ENCODE results near the gene ID4.

Gene ID4

DNA sequence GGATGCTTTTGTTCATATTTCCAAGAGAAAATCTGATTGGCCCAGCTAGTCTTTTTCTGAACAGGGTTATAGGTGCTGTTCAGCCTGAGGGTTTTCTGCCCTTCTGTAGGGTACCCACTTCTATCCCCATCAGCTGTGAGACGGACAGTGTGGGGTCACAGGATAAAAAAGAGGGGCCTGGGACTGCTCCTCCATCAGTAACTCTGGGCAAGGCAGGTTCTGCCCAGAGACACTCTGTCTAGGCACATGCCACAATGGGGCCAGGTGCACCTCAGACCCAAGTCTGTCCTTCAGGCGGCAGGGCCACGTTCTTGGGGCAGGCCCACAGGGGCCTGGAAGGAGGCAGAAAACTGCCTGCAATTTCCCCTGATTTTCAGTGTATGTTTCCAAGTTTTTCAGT, 20.0 kb downstream of the ID4 start:
- no peak for DNase-seq

DNA sequence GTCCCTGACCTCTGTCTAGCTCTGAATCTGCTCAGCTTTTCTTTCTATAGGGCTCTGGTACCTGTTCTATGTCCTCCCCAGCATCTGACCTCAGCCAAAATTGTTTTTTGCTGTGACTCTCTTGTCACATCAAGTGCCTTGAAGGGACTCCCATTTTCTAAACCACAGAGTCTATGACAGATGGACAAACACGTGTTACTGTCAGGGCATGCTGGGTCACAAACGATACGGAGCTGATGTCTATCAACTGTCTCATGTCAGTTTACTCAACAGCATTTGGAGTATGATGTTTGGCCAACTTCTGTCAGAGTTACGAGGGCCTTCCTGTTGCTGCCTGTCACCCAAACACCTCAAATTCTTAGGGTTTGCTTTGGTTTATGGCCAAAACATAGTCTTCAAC, 20.5 kb downstream of the ID4 start:
- no peak for DNase-seq

DNA sequence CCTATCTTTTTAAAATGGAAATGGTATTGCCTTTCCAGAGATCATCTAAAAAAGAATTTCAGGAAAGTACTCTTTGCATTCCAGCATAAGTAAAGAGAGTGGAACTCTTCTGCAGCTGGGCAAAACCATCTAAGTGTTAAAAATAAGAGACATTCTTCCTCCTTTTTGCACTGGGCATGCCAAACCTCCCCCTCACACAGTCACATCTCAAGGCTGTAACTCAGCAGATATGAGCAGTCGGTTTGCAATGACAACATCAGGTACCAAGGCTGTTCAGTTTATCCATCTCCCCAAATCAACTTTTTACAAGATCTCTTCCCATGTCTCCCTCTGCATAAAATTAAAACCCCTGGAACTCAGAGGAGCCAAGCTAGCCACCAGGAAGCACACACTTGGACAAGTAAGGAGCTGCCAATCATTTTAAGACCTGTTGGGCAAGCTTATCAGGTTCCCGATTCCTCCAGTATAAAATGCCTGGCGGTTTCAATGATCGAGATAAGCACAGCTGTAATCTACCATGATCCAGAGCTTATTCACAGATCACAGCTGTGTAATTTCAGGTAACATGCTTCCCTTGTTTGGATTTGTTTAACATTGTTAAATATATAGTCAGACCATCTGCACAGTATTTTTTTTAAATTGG, 23.2 kb downstream of the ID4 start:
- no peak for DNase-seq

DNA sequence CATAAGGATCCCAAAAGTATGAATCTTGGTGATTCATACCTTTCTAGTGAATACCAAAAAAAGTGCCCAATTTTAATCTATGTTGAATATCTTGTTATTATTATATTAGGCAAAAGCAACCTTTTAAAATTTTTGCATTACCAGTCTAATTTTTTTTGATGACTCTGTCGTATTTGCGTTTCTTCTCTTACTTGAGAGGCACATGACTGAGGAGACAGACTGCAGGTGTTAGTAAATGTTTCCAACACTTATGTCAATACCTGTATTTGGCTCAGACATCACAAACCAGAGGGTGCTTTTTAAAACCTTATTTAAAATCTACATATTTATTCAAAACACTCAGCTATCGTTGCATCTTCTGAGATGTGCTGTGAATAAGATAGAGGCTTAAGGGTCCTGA, 27.1 kb downstream of the ID4 start:
- no peak for DNase-seq

DNA sequence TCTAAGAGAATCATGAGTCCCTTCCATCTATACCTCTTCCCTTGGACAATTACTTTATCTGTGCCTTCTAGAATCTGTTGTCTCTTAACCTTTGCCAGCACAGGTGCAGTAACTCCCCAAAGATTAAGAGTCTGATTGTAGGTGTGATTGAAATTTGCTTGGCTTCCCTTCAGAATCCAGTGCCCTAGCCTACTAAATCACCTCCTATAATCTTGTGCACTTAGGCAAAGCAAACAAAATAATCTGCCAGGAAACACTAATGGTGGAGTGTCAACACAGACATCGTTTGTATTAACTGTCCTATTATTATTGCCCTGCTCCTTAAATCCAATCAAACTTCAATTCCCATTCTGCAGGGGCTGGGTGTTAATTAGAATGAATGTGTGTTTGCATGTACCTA, 28.0 kb downstream of the ID4 start:
- DNase-seq, result no peak

DNA sequence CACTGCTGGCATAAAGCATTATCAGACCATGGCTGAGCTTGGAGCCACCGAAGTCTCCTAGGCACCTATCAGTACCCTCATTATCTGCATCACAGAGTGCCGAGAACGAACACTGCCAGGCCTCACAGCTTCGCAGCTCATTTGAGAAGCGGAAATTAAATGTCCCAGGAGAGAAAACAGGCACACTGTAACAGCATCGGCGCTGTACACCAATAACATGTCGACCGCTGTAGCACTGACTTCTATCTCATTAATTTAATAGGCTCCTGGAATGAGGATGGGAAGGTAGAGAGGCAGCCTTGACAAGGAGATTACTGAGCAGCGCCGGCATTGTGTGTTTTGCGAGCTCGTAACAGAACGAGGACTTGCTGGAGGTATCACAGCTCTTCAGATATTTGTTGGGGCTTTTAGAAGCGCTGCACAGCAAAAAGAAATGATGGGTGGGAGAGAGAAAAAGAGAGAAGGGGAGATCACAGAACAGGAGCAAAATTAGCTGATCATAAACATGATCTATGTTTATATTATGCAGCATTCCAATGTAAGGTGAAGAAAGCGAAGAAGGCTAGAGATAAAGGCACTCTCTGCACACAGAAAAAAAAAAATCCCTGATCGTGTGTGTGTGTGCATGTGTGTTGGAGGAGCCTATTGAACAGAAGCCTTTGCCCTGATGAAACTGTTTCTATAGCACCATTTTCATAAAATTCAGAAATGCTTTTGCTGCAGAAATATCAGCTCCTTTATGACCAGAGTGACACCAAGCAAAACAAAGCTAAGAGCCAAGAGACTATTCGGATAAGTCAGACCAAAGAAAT, 29.2 kb downstream of the ID4 start:
- no peak for DNase-seq

DNA sequence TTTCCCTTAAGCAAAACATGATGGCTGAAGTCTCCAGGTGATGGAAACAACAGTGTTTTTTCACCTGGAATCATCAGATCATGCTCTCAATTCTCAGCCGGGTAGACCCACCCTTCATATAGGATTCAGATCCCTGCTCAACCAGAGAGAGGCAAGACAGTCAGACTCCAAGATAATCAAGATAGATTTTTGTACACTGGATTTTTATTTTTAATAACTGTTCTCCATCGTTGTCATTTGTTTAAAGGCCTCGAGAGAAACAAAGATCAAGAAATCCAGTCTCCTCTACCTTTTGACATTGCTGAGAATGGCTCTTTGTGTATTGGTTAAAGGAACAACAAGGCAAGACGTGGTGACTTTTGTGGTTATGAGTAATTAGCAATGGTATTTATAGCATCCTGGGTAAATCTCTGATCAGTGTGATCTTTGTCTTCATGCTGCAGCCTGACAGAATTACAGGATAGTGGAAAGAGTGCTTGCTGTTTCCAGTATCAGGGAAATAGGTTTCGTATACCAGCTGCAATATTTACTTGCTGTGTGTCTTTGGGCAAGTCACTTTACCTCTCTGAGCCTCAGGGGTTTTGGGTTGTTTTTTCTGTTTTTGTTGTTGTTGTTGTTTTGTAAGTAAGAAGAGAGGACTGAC, 29.9 kb downstream of the ID4 start:
- DNase-seq, result no peak

DNA sequence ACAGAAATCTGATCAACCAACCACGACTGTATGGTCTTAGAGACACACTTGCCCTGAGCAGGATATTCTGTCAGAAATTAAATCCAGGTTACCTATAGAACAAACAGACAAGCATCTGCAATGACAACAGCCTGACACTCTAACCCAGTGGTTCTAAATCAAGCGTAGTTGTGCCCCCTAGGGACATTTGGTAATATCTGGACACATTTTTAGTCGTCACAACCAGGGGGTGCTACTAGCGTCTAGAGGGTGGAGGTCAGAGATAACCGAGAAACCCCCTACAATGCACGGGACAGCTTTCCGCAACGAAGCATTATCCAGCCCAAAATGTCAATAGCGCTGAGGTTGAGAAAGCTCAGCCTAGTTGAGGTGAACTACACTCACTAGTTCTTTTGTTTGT, 32.3 kb downstream of the ID4 start:
- no peak for DNase-seq

- DNase-seq, result no peak
Observed at GRCh38 chr6:19870322-19870721, 33.2 kb downstream of the ID4 start.

DNA sequence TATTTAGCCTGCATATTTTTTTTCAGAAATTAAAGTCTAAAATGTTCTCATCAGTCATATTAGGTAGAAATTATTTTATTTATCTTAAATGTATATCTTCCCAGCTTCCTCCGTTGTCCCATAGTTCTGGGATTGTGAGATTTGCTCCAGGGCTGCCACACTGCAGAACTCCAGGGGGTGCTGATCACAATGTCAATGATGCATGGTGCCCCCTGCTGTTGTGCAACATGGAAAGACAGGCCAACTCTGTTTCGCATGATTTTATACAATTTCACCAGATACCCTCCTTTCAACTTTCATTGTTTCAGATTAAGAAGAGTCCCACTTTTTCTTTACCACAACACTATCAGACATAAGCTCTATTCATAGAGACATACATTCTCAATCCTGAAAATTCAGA, 35.9 kb downstream of the ID4 start:
- no peak for DNase-seq

- DNase-seq, result no peak
Observed at GRCh38 chr6:19876672-19877071, 39.5 kb downstream of the ID4 start.

GRCh38 chr6:19879663-19880062, 42.5 kb downstream of the ID4 start:
- no peak for DNase-seq

GRCh38 chr6:19880066-19880465, 42.9 kb downstream of the ID4 start:
- DNase-seq, result no peak

DNA sequence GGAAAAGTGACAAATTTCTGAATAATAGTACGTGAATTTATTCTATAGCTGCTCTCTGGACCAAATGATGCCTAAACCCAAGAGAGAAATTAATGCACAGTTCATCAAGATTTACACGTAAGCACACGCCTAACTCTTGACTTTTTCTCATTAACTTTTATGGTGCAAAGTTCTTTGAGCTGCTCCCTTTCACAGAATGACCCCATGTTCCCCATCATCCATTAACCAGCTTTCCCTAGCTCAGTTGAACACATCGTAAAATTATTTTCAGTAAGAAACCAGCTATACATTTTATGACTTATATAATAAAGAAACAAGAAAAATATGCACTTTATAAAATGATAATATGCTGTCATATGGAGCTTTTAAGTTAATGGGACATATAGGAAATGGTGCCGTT, 54.3 kb downstream of the ID4 start:
- no peak for DNase-seq

Data from amygdala (tissue), 56 donors.